ENCODE results near the gene MEGF10. TPM values are rescaled to one million over a fixed set of nuclear protein-coding genes. Genes with fewer than 3 reads are reported as not detected.
A peak's percentile ranks its signal among the peaks of the same experiment; 100 is the strongest.

Gene MEGF10
- total RNA-seq, 2 experiments from 2014 or later = not detected

DNA sequence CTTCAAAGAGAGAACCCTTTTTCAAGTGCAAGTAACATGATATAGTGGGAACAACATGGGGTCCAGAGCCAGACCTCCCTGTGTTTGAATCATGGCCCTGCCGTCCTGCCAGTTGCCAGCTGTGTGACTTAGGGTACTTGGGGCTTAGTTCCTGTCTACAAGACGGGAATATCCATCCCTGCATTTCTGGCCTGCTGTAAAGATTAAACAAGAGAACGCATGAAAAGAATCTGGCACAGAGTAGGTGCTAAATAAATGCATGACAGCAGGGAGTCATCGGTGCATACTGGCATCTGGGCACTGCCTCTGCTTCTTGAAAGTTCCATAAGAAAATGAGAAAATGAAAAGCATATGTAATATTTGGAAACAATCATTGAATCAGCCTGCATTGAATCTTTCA, 149.0 kb downstream of the MEGF10 start:
- no peaks in the 10 kb centered on the region for H3K79me2 ChIP-seq (ENCODE audit: insufficient read depth, low read depth, low read length)
- no TSS peak for BruUV-seq (replicated peaks)
- ChIA-PET POLR2A (interaction anchor here (0.6 to 1.0 kb wide), 2 partner anchors 10 to 104 kb away, joined by 3 to 4 read pairs; no protein-coding TSS in a partner anchor), CTCF (ENCODE audit: unreplicated experiment) (no interaction called here)
- no peaks in the 10 kb centered on the region for H3K36me3 ChIP-seq (ENCODE audit: insufficient read depth, low read length)
- no peak overlapping the region for H2AFZ ChIP-seq (ENCODE audit: low read length)
- H3K4me2 ChIP-seq (ENCODE audit: low read length) = no peak overlapping the region
- TF ChIP-seq EZH2phosphoT487 (IDR thresholded peaks at IDR 0.05; ENCODE audit: borderline replicate concordance, low read depth, low read length) = no peak
- TF ChIP-seq, protein P1, sequence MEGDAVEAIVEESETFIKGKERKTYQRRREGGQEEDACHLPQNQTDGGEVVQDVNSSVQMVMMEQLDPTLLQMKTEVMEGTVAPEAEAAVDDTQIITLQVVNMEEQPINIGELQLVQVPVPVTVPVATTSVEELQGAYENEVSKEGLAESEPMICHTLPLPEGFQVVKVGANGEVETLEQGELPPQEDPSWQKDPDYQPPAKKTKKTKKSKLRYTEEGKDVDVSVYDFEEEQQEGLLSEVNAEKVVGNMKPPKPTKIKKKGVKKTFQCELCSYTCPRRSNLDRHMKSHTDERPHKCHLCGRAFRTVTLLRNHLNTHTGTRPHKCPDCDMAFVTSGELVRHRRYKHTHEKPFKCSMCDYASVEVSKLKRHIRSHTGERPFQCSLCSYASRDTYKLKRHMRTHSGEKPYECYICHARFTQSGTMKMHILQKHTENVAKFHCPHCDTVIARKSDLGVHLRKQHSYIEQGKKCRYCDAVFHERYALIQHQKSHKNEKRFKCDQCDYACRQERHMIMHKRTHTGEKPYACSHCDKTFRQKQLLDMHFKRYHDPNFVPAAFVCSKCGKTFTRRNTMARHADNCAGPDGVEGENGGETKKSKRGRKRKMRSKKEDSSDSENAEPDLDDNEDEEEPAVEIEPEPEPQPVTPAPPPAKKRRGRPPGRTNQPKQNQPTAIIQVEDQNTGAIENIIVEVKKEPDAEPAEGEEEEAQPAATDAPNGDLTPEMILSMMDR (conservative IDR thresholded peaks at IDR 0.05; ENCODE audit: low read length) = no peak
- intact Hi-C loops (cut with micrococcal nuclease; ENCODE audit: unreplicated experiment) = loop anchor here (5.0 kb wide), 1 partner anchor 782 kb away; no protein-coding TSS in a partner anchor
- no peak overlapping the region for H3K27ac ChIP-seq (ENCODE audit: low read depth, low read length, poor library complexity, severe bottlenecking)
- no peaks in the 10 kb centered on the region for H3K9me3 ChIP-seq (ENCODE audit: low read length)
- DNase-seq (ENCODE audit: low spot score) = no peak
- no peaks in the 10 kb centered on the region for H3K9me2 ChIP-seq (ENCODE audit: insufficient read depth, low read length)
- no peaks in the 10 kb centered on the region for H4K20me1 ChIP-seq (ENCODE audit: insufficient read depth, low read length)
- no peak overlapping the region for H3K4me3 ChIP-seq (ENCODE audit: low read depth, low read length, poor library complexity, severe bottlenecking)
- H3K4me1 ChIP-seq (ENCODE audit: insufficient read depth, low read length, poor library complexity, severe bottlenecking) = no peaks in the 10 kb centered on the region

DNA sequence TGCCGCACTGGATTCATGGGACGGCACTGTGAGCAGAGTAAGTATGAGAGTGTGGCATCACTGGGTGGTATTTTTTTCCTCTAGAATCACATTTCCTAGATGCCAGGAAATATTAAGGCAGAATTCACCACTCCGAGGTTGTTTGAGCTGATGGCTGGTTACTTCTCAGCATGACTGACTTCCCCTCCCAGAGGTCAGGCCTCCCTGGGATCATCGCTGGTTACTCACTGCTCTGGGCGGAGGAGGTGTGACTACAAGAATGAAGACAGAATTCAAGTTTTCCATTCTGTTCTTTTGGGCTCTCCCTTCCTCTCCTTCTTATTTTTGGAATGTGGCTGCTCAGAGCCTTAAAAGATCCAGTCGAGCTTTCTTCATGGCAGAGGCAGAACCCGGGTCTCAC, 150.2 kb downstream of the MEGF10 start:
- Histone ChIP-seq H3K4me2 (ENCODE audit: low read length) (no peak overlapping the region), H3K79me2 (ENCODE audit: insufficient read depth, low read depth, low read length) (no peaks in the 10 kb centered on the region), H4K20me1 (ENCODE audit: insufficient read depth, low read length) (no peaks in the 10 kb centered on the region), H3K27ac (ENCODE audit: low read depth, low read length, poor library complexity, severe bottlenecking) (no peak overlapping the region), H3K4me3 (ENCODE audit: low read depth, low read length, poor library complexity, severe bottlenecking) (no peak overlapping the region), H3K36me3 (ENCODE audit: insufficient read depth, low read length) (no peaks in the 10 kb centered on the region), H3K9me2 (ENCODE audit: insufficient read depth, low read length) (no peaks in the 10 kb centered on the region), H3K4me1 (ENCODE audit: insufficient read depth, low read length, poor library complexity, severe bottlenecking) (no peaks in the 10 kb centered on the region), H2AFZ (ENCODE audit: low read length) (no peak overlapping the region), H3K9me3 (ENCODE audit: low read length) (no peaks in the 10 kb centered on the region)
- ChIA-PET CTCF (ENCODE audit: unreplicated experiment) (no interaction called here), POLR2A (interaction anchor here (1.0 kb wide), 1 partner anchor 9 kb away, joined by 4 read pairs; no protein-coding TSS in a partner anchor)
- no peak for DNase-seq (ENCODE audit: low spot score)
- no TSS peak for BruUV-seq (replicated peaks)
- TF ChIP-seq, protein P1 (conservative IDR thresholded peaks at IDR 0.05; ENCODE audit: low read length) = no peak
- no peak for TF ChIP-seq EZH2phosphoT487 (IDR thresholded peaks at IDR 0.05; ENCODE audit: borderline replicate concordance, low read depth, low read length)
- intact Hi-C loops (cut with micrococcal nuclease; ENCODE audit: unreplicated experiment) = loop anchor here (5.0 kb wide), 1 partner anchor 784 kb away; no protein-coding TSS in a partner anchor

DNA sequence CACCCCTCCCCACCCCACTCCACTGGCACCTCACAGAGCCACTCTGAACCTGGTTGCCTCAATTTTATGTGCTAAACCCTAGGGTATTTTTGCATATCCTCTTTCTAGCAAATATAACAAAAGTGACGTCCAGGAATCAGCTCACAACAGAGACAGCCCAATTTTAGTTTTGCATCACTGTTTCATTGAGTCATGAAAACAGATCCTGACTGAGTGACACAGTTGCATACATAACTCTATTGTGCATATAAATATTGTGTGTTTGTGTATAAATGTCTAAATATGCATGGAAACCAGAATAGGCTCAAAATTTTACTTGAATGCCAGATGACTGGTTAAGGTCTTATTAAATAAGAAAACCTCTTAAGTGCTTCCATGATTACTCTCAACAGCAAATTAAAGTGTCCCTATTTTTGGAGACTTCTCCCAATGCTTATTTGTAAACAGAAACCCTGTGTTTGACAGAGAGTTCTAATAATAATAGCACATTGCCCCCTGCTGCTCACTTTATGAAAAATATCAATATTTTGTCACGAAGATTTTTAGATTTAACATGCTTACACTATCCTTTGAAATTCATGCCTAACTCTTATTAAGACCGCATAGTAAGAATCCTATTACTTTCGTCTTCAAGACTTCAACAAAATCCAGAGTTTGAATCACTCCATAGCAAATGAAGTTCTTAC, 151.3 kb downstream of the MEGF10 start:
- H3K9me2 ChIP-seq (ENCODE audit: insufficient read depth, low read length) = no peaks in the 10 kb centered on the region
- H3K36me3 ChIP-seq (ENCODE audit: insufficient read depth, low read length) = no peaks in the 10 kb centered on the region
- no peaks in the 10 kb centered on the region for H4K20me1 ChIP-seq (ENCODE audit: insufficient read depth, low read length)
- ChIA-PET CTCF (ENCODE audit: unreplicated experiment) (no interaction called here), POLR2A (interaction anchor here (1.4 kb wide), 1 partner anchor 13 kb away, joined by 9 read pairs; no protein-coding TSS in a partner anchor)
- no peak overlapping the region for H3K4me2 ChIP-seq (ENCODE audit: low read length)
- BruUV-seq (replicated peaks) = no TSS peak
- no peak overlapping the region for H2AFZ ChIP-seq (ENCODE audit: low read length)
- TF ChIP-seq, protein P1 (conservative IDR thresholded peaks at IDR 0.05; ENCODE audit: low read length) = peak; percentile 72
- TF ChIP-seq EZH2phosphoT487 (IDR thresholded peaks at IDR 0.05; ENCODE audit: borderline replicate concordance, low read depth, low read length) = no peak
- H3K27ac ChIP-seq (ENCODE audit: low read depth, low read length, poor library complexity, severe bottlenecking) = no peak overlapping the region
- no peak overlapping the region for H3K4me3 ChIP-seq (ENCODE audit: low read depth, low read length, poor library complexity, severe bottlenecking)
- peak; percentile 8 for DNase-seq (ENCODE audit: low spot score)
- no peaks in the 10 kb centered on the region for H3K9me3 ChIP-seq (ENCODE audit: low read length)
- no peaks in the 10 kb centered on the region for H3K79me2 ChIP-seq (ENCODE audit: insufficient read depth, low read depth, low read length)
- intact Hi-C loops (cut with micrococcal nuclease; ENCODE audit: unreplicated experiment) = loop anchor here (5.0 kb wide), 1 partner anchor 785 kb away; no protein-coding TSS in a partner anchor
- no peaks in the 10 kb centered on the region for H3K4me1 ChIP-seq (ENCODE audit: insufficient read depth, low read length, poor library complexity, severe bottlenecking)

Measured in OCI-LY7 (cell line).